Stomach (tissue), 4 donors: Measurements from ENCODE around the gene AFAP1.

ENCODE experiments used
- POLR2A ChIP-seq, 4 donors: fragments of 450-650 bp; IDR thresholded peaks; one replicate each; pipeline ENCODE4 v1.6.1; 2016; ENCODE audit warnings: antibody characterized with exemption in 4 of 4, control low read depth in 2 of 4, mild to moderate bottlenecking in 1 of 4, moderate library complexity in 1 of 4
- TF ChIP-seq, protein P1 (sequence below), 7 experiments: fragments of 450-650 bp in 4 of 7; fragments of 200-600 bp in 3 of 7; sonication (generic) in 3 of 7; IDR thresholded peaks; one replicate each; pipeline ENCODE4 v1.5.1; 2016 to 2019; ENCODE audit warnings: antibody characterized with exemption in 7 of 7, control low read depth in 2 of 7, mild to moderate bottlenecking in 1 of 7

DNA sequence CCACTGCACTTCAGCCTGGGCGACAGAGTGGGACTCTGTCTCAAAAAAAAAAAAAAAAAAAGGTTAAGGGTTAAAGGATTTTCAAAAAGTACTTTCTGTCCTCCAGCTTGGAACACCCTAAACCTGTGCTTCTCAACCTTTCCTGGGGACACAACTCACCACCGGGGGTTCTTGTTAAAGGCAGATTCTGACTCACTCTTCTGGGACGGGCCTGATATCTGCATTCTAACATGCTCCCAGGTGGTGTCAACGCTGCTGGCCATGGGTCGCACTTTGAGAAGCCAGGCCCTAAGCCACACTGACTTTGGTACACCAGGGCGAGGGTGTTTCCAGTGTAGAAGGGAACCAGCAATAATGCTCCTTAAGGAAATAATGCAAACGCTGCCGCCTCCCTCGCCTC is 46.1 kb downstream of the AFAP1 start:
- TF ChIP-seq, protein P1, sequence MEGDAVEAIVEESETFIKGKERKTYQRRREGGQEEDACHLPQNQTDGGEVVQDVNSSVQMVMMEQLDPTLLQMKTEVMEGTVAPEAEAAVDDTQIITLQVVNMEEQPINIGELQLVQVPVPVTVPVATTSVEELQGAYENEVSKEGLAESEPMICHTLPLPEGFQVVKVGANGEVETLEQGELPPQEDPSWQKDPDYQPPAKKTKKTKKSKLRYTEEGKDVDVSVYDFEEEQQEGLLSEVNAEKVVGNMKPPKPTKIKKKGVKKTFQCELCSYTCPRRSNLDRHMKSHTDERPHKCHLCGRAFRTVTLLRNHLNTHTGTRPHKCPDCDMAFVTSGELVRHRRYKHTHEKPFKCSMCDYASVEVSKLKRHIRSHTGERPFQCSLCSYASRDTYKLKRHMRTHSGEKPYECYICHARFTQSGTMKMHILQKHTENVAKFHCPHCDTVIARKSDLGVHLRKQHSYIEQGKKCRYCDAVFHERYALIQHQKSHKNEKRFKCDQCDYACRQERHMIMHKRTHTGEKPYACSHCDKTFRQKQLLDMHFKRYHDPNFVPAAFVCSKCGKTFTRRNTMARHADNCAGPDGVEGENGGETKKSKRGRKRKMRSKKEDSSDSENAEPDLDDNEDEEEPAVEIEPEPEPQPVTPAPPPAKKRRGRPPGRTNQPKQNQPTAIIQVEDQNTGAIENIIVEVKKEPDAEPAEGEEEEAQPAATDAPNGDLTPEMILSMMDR (IDR thresholded peaks at IDR 0.05), result no peak
- no peak for TF ChIP-seq POLR2A (IDR thresholded peaks at IDR 0.05)
